Eye (tissue), 1 donor: ENCODE data around the gene PEX3.

ENCODE experiments used
- DNase-seq: peaks from one replicate; pipeline ENCODE4 v3.0.0-alpha.2; 2015

PEX3 gene

GRCh38 chr6:143540192-143540591 is 89.6 kb downstream of the PEX3 start:
- no peak for DNase-seq
